MM.1S (cell line): ENCODE results near the gene TYW3.
"Not testable (repeated sequence)": the region's sequence is repeated elsewhere in the genome, so short reads cannot be mapped to it uniquely, and the experiment has no call there.

Experiments used
- DNase-seq: peaks from one replicate; pipeline ENCODE4 v3.0.0-alpha.2; 2015
- H2AFZ ChIP-seq: fragments of 300-600 bp; sonication (generic); 2 replicates; pipeline ENCODE4 v1.6.0; 2016; ENCODE audit warnings: antibody characterized with exemption, low read length
- H3F3A ChIP-seq: fragments of 300-600 bp; sonication (generic); 2 replicates; pipeline ENCODE4 v1.6.1; 2016; ENCODE audit warnings: mild to moderate bottlenecking, antibody characterized with exemption, low read length, moderate library complexity, mixed read lengths; ENCODE audit not compliant: insufficient read depth
- H3K27ac ChIP-seq: fragments of 300-600 bp; sonication (generic); 2 replicates; pipeline ENCODE4 v1.5.1; 2016; ENCODE audit warnings: mild to moderate bottlenecking, low read length
- H3K27me3 ChIP-seq: fragments of 300-600 bp; sonication (generic); replicated peaks from 2 replicates; pipeline ENCODE4 v1.6.0; 2016; ENCODE audit warnings: low read length; ENCODE audit not compliant: insufficient read depth
- H3K36me3 ChIP-seq: fragments of 300-600 bp; sonication (generic); replicated peaks from 2 replicates; pipeline ENCODE4 v1.6.1; 2016; ENCODE audit warnings: mild to moderate bottlenecking, low read length, mixed read lengths; ENCODE audit not compliant: insufficient read depth
- H3K4me1 ChIP-seq: fragments of 300-600 bp; sonication (generic); 2 replicates; pipeline ENCODE4 v1.6.1; 2016; ENCODE audit warnings: low read length, mixed read lengths
- H3K4me2 ChIP-seq: fragments of 300-600 bp; sonication (generic); 2 replicates; pipeline ENCODE4 v1.6.0; 2016; ENCODE audit warnings: low read depth, low read length
- H3K4me3 ChIP-seq: fragments of 300-600 bp; sonication (generic); 2 replicates; pipeline ENCODE4 v1.5.1; 2016; ENCODE audit warnings: low read length, mixed read lengths
- H3K79me2 ChIP-seq: fragments of 300-600 bp; sonication (generic); 2 replicates; pipeline ENCODE4 v1.6.1; 2016; ENCODE audit warnings: mixed run types, low read length, mixed read lengths
- H3K9ac ChIP-seq: fragments of 300-600 bp; sonication (generic); 2 replicates; pipeline ENCODE4 v1.6.1; 2016; ENCODE audit warnings: low read length, mixed read lengths
- H3K9me2 ChIP-seq: fragments of 300-600 bp; sonication (generic); replicated peaks from 2 replicates; pipeline ENCODE4 v1.6.1; 2016; ENCODE audit warnings: mild to moderate bottlenecking, low read length, mixed read lengths; ENCODE audit not compliant: insufficient read depth
- H3K9me3 ChIP-seq: fragments of 300-600 bp; sonication (generic); replicated peaks from 2 replicates; pipeline ENCODE4 v1.6.1; 2016; ENCODE audit warnings: mild to moderate bottlenecking, low read length, mixed read lengths; ENCODE audit not compliant: insufficient read depth
- H4K20me1 ChIP-seq: fragments of 300-600 bp; sonication (generic); 2 replicates; pipeline ENCODE4 v1.6.1; 2016; ENCODE audit warnings: mild to moderate bottlenecking, low read length, moderate library complexity, mixed read lengths; ENCODE audit not compliant: insufficient read depth
- EZH2 ChIP-seq: fragments of 300-600 bp; sonication (generic); optimal IDR thresholded peaks from 2 replicates; pipeline ENCODE3; 2017; ENCODE audit warnings: low read depth, mild to moderate bottlenecking, antibody characterized with exemption, low read length, mixed read lengths
- EZH2phosphoT487 ChIP-seq: fragments of 300-600 bp; sonication (generic); IDR thresholded peaks from 2 replicates; pipeline ENCODE4 v1.6.1; 2018; ENCODE audit warnings: antibody characterized with exemption, low read length
- TF ChIP-seq, protein P1 (sequence below): fragments of 300-600 bp; sonication (generic); IDR thresholded peaks from 2 replicates; pipeline ENCODE4 v1.5.1; 2016; ENCODE audit warnings: antibody characterized with exemption, low read length, mixed read lengths

The TYW3 gene

DNA sequence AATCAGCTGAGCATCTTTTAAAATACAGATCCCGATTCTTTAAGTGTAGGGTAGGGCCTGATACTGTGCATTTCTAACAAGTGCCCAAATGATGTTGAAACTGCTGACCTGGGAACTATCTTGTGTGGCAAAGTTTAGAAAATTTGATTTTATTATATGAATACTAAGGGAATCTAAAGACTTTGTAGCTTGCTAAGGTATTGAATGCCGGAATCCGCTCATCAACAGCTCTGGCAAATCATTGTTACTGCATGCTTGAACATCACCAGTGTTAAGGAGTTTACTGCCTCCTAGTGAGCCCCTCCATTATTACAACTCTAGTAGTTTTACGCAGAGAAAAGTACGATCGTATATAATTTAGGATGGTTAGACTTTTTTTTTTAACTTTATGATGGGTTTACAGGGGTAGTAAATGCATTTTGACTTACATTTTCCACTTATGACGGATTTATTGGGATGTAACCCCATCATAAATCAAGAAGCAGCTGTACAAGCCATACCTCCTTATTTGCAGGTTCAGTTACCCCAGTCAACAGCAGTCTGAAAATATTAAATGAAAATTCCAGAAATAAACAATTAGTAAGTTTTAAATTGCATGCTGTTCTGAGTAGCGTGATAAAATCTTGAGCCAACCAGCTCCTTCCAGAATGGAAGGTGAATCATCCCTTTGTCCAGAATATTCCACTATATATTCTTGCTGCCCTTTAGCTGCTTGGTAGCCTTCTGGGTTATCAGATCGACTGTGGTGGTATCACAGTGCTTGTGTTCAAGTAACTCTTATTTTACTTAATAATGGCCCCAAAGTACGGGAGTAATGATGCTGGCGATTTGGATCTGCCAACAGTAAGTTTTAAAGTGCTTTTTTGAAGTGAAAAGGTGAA is 892 bp downstream of the TYW3 start:
- H3K79me2 ChIP-seq, result peaks cover 21% of the 10 kb centered on the region
- TF ChIP-seq EZH2, result no peak
- TF ChIP-seq, protein P1, sequence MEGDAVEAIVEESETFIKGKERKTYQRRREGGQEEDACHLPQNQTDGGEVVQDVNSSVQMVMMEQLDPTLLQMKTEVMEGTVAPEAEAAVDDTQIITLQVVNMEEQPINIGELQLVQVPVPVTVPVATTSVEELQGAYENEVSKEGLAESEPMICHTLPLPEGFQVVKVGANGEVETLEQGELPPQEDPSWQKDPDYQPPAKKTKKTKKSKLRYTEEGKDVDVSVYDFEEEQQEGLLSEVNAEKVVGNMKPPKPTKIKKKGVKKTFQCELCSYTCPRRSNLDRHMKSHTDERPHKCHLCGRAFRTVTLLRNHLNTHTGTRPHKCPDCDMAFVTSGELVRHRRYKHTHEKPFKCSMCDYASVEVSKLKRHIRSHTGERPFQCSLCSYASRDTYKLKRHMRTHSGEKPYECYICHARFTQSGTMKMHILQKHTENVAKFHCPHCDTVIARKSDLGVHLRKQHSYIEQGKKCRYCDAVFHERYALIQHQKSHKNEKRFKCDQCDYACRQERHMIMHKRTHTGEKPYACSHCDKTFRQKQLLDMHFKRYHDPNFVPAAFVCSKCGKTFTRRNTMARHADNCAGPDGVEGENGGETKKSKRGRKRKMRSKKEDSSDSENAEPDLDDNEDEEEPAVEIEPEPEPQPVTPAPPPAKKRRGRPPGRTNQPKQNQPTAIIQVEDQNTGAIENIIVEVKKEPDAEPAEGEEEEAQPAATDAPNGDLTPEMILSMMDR, result peak; percentile 77
- H3K4me2 ChIP-seq, result peak overlapping the region; percentile 95

GRCh38 chr1:74737333-74737732 is 4.4 kb downstream of the TYW3 start:
- H3K9me3 ChIP-seq, result no peaks in the 10 kb centered on the region
- H3K36me3 ChIP-seq, result no peaks in the 10 kb centered on the region
- H3K4me1 ChIP-seq, result peaks cover 8% of the 10 kb centered on the region; the same call in 1 of the 2 replicates

More for the DNA sequence above, 892 bp downstream of the TYW3 start:
- no peaks in the 10 kb centered on the region for H3K36me3 ChIP-seq
- H3F3A ChIP-seq, result peaks cover 9% of the 10 kb centered on the region; the same call in 1 of the 2 replicates
- H4K20me1 ChIP-seq, result no peaks in the 10 kb centered on the region
- H3K9me2 ChIP-seq, result no peaks in the 10 kb centered on the region
- peak overlapping the region; percentile 89 for H3K27ac ChIP-seq
- peak overlapping the region; percentile 88 for H3K9ac ChIP-seq
- H3K4me1 ChIP-seq, result peaks cover 8% of the 10 kb centered on the region; the same call in 1 of the 2 replicates
- peak overlapping the region; percentile 94 for H3K4me3 ChIP-seq
- peak overlapping the region; percentile 96 for H2AFZ ChIP-seq
- DNase-seq, result peak; percentile 89
- H3K27me3 ChIP-seq, result no peaks in the 10 kb centered on the region
- no peaks in the 10 kb centered on the region for H3K9me3 ChIP-seq

GRCh38 chr1:74740307-74740980 is 7.5 kb downstream of the TYW3 start:
- DNase-seq, H3F3A ChIP-seq, H3K79me2 ChIP-seq, H3K9me2 ChIP-seq, H3K27ac ChIP-seq, H3K4me2 ChIP-seq, H3K27me3 ChIP-seq, H3K4me1 ChIP-seq, H3K4me3 ChIP-seq, H3K9ac ChIP-seq, H2AFZ ChIP-seq, H4K20me1 ChIP-seq, H3K36me3 ChIP-seq, H3K9me3 ChIP-seq: not testable (repeated sequence)

More at GRCh38 chr1:74737333-74737732, 4.4 kb downstream of the TYW3 start:
- Histone ChIP-seq H3K27me3 (no peaks in the 10 kb centered on the region), H3K27ac (no peak overlapping the region), H2AFZ (no peak overlapping the region), H3K79me2 (peaks cover 21% of the 10 kb centered on the region), H3K4me2 (no peak overlapping the region), H3F3A (peaks cover 9% of the 10 kb centered on the region; the same call in 1 of the 2 replicates), H4K20me1 (no peaks in the 10 kb centered on the region), H3K9ac (no peak overlapping the region), H3K9me2 (no peaks in the 10 kb centered on the region), H3K4me3 (no peak overlapping the region)
- no peak for DNase-seq
- TF ChIP-seq, protein P1, result no peak
- TF ChIP-seq EZH2, result no peak
- TF ChIP-seq EZH2phosphoT487, result no peak

DNA sequence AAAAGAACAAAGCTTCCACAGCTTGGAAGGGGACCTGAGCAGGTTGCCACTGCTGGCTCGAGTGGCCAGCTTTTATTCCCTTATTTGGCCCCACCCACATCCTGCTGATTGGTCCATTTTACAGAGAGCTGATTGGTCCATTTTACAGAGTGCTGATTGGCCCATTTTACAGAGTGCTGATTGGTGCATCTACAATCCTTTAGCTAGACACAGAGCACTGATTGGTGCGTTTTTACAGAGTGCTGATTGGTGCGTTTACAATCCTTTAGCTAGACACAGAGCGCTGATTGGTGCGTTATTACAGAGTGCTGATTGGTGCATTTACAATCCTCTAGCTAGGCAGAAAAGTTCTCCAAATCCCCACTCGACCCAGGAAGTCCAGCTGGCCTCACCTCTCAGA is 12.3 kb downstream of the TYW3 start:
- H3K4me2 ChIP-seq, H3K27ac ChIP-seq, DNase-seq, H3F3A ChIP-seq, H3K9me3 ChIP-seq, H2AFZ ChIP-seq, H3K4me3 ChIP-seq, H3K27me3 ChIP-seq, H4K20me1 ChIP-seq, H3K36me3 ChIP-seq, H3K79me2 ChIP-seq, H3K9me2 ChIP-seq, H3K4me1 ChIP-seq, H3K9ac ChIP-seq: not testable (repeated sequence)
